ENCODE results near the gene PARD3B. TPM values are rescaled to one million over a fixed set of nuclear protein-coding genes. Genes with fewer than 3 reads are reported as not detected.

PARD3B gene
- total RNA-seq, 1 experiment from 2014 or later = 3.9 TPM

DNA sequence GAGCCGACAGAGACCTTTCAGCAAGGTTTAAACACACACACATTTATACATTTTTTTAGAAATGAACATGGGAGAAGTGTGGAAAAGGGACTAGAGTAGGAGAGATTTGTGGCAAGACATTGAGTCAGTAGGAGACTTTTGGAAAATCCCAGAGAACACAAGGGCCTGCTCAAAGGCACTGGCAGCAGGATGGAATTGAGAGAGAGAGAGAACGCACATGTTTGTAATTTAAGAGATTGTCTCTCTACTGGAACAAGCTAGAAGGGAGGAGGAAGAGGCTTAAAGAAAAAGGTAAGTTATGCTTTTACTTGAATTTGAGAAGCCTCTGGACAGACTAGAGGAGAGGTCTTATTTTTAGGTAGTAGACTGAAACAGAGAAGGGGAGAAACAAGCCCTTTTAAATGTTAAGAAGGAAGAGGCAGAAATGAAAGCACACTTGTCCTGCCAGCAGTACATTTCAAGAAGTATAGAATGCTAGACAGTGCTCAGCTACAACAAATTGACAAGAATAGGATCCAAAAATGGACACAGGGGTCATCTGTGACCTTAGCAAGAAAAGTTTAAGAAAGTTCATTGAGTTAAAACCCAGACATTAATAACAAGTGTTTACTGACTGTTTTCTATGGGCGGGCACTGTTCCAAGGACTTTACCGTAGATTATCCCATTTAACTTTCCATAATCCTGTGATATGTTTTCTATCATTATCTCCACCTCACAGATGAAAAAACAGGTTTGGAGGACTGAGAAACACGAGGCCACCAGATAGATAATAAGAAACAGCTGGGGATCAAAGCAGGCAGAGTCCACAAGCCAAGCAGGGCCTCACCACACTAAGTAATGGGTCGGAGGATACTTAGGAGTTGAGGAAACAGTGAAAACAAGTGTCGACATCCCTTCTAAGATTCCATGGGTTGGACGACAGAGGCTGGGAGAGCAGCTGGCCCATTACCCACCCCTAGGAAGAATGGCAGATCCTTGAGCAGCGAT is 830.5 kb downstream of the PARD3B start:
- Histone ChIP-seq H3K9ac (ENCODE audit: low read length) (no peak overlapping the region), H3K4me3 (ENCODE audit: low read length) (no peak overlapping the region), H3F3A (ENCODE audit: low read length, unreplicated experiment) (no peaks in the 10 kb centered on the region), H2AFZ (ENCODE audit: low read length) (no peak overlapping the region), H3K27ac (ENCODE audit: low read length) (no peak overlapping the region), H3K36me3 (ENCODE audit: low read depth, low read length) (no peaks in the 10 kb centered on the region), H3K9me3 (ENCODE audit: low read length) (no peaks in the 10 kb centered on the region), H4K20me1 (ENCODE audit: low read length) (no peaks in the 10 kb centered on the region), H3K9me2 (replicated peaks; ENCODE audit: low read length) (no peaks in the 10 kb centered on the region), H3K4me2 (ENCODE audit: low read length) (no peak overlapping the region), H3K79me2 (ENCODE audit: low read length) (no peaks in the 10 kb centered on the region), H3K4me1 (ENCODE audit: insufficient read depth, low read length) (no peaks in the 10 kb centered on the region), H3K27me3 (ENCODE audit: low read length) (no peaks in the 10 kb centered on the region)
- no peak for DNase-seq
- no peak for ATAC-seq
- intact Hi-C loops (cut with micrococcal nuclease) = no loop called here
- POLR2A ChIA-PET (ENCODE audit: unreplicated experiment) = no interaction called here
- CTCF ChIA-PET = no interaction called here
- BruUV-seq (replicated peaks) = no TSS peak
- TF ChIP-seq EZH2phosphoT487 (IDR thresholded peaks at IDR 0.05; ENCODE audit: borderline replicate concordance, low read length) (no peak), EZH2 (IDR thresholded peaks at IDR 0.05; ENCODE audit: low read length, unreplicated experiment) (no peak)
- TF ChIP-seq, protein P1, sequence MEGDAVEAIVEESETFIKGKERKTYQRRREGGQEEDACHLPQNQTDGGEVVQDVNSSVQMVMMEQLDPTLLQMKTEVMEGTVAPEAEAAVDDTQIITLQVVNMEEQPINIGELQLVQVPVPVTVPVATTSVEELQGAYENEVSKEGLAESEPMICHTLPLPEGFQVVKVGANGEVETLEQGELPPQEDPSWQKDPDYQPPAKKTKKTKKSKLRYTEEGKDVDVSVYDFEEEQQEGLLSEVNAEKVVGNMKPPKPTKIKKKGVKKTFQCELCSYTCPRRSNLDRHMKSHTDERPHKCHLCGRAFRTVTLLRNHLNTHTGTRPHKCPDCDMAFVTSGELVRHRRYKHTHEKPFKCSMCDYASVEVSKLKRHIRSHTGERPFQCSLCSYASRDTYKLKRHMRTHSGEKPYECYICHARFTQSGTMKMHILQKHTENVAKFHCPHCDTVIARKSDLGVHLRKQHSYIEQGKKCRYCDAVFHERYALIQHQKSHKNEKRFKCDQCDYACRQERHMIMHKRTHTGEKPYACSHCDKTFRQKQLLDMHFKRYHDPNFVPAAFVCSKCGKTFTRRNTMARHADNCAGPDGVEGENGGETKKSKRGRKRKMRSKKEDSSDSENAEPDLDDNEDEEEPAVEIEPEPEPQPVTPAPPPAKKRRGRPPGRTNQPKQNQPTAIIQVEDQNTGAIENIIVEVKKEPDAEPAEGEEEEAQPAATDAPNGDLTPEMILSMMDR (conservative IDR thresholded peaks at IDR 0.05; ENCODE audit: low read depth, low read length) = no peak

DNA sequence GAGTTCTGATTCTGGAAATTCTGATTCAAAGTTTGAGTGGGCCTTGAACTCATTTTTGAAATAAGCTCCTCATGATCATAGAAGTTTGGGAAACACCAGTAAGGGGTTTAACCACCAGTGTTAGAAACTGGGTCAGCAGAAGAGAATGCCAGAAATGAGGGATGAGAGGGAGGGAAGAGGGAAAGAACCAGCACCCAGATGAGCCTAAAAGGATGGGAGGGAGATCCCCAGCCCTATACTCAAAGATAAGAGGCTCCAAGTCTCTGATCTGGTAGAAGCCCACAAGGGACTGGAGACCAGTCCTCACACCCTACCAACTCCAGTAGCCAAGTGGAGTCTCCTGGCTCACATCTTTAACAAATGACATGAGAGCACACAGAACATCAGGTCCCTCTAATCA is 832.0 kb downstream of the PARD3B start:
- ChIA-PET POLR2A (ENCODE audit: unreplicated experiment) (no interaction called here), CTCF (no interaction called here)
- DNase-seq = no peak
- H3K4me1 ChIP-seq (ENCODE audit: insufficient read depth, low read length) = no peaks in the 10 kb centered on the region
- H3K27me3 ChIP-seq (ENCODE audit: low read length) = no peaks in the 10 kb centered on the region
- no peak overlapping the region for H3K27ac ChIP-seq (ENCODE audit: low read length)
- no peaks in the 10 kb centered on the region for H4K20me1 ChIP-seq (ENCODE audit: low read length)
- no peak for TF ChIP-seq EZH2 (IDR thresholded peaks at IDR 0.05; ENCODE audit: low read length, unreplicated experiment)
- TF ChIP-seq, protein P1 (conservative IDR thresholded peaks at IDR 0.05; ENCODE audit: low read depth, low read length) = no peak
- TF ChIP-seq EZH2phosphoT487 (IDR thresholded peaks at IDR 0.05; ENCODE audit: borderline replicate concordance, low read length) = no peak
- H3K79me2 ChIP-seq (ENCODE audit: low read length) = no peaks in the 10 kb centered on the region
- ATAC-seq = no peak
- intact Hi-C loops (cut with micrococcal nuclease) = no loop called here
- H3K9me2 ChIP-seq (replicated peaks; ENCODE audit: low read length) = no peaks in the 10 kb centered on the region
- H3K9me3 ChIP-seq (ENCODE audit: low read length) = no peaks in the 10 kb centered on the region
- no peaks in the 10 kb centered on the region for H3K36me3 ChIP-seq (ENCODE audit: low read depth, low read length)
- no peaks in the 10 kb centered on the region for H3F3A ChIP-seq (ENCODE audit: low read length, unreplicated experiment)
- no peak overlapping the region for H3K4me2 ChIP-seq (ENCODE audit: low read length)
- no peak overlapping the region for H3K9ac ChIP-seq (ENCODE audit: low read length)
- no TSS peak for BruUV-seq (replicated peaks)
- H2AFZ ChIP-seq (ENCODE audit: low read length) = no peak overlapping the region
- H3K4me3 ChIP-seq (ENCODE audit: low read length) = no peak overlapping the region

DNA sequence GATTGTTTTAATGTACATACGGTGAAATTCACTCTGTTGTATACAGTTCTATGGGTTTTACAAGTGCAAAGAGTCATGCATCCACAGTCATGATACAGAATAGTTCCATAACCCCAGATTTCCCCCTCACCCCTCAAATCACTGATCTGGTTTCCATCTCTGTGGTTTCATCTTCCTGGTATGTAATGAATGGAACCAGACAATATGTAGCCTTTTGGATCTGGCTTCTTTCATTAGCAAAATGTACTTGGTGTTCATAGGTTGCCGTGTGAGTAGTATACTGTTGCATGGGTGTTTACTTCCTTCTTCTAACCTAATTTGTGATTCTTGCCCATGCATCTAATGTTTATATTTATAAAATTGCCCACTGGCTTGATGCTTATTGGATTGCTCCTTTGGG is 838.3 kb downstream of the PARD3B start:
- Histone ChIP-seq H3K27me3 (ENCODE audit: low read length) (no peaks in the 10 kb centered on the region), H2AFZ (ENCODE audit: low read length) (no peak overlapping the region), H3K36me3 (ENCODE audit: low read depth, low read length) (no peaks in the 10 kb centered on the region), H3K27ac (ENCODE audit: low read length) (no peak overlapping the region), H3K4me1 (ENCODE audit: insufficient read depth, low read length) (no peaks in the 10 kb centered on the region; the same call in 1 of the 2 replicates), H3K9me2 (replicated peaks; ENCODE audit: low read length) (no peaks in the 10 kb centered on the region), H3F3A (ENCODE audit: low read length, unreplicated experiment) (no peaks in the 10 kb centered on the region), H3K9me3 (ENCODE audit: low read length) (no peaks in the 10 kb centered on the region), H3K9ac (ENCODE audit: low read length) (no peak overlapping the region), H3K79me2 (ENCODE audit: low read length) (no peaks in the 10 kb centered on the region), H3K4me2 (ENCODE audit: low read length) (no peak overlapping the region), H4K20me1 (ENCODE audit: low read length) (no peaks in the 10 kb centered on the region), H3K4me3 (ENCODE audit: low read length) (no peak overlapping the region)
- CTCF ChIA-PET = no interaction called here
- no peak for TF ChIP-seq EZH2 (IDR thresholded peaks at IDR 0.05; ENCODE audit: low read length, unreplicated experiment)
- DNase-seq (no peak), ATAC-seq (no peak)
- POLR2A ChIA-PET (ENCODE audit: unreplicated experiment) = no interaction called here
- intact Hi-C loops (cut with micrococcal nuclease) = no loop called here
- BruUV-seq (replicated peaks) = no TSS peak

All from PC-3 (cell line).